Activated B cell treated with CpG ODN at 0.5 μM for 24 hours (primary cell): ENCODE measurements around the gene CDH1. TPM values are rescaled to one million over a fixed set of nuclear protein-coding genes. Genes with fewer than 3 reads are reported as not detected.

ENCODE experiments used
- ATAC-seq: fragments of 200-7000 bp; cut with Tn5 transposase; one replicate; pipeline ENCODE4 v1.10.0; 2021; ENCODE audit warnings: low read depth, mild to moderate bottlenecking, moderate library complexity
- CTCF ChIA-PET: fragments of 350-600 bp; sonication (Branson Sonifier 250); formaldehyde crosslinking; loops from one replicate; lab custom pipeline; 2021; ENCODE audit warnings: antibody characterized with exemption; lab: Charles Lee
- POLR2A ChIA-PET: fragments of 350-600 bp; sonication (Branson Sonifier 250); formaldehyde crosslinking; loops from one replicate; lab custom pipeline; 2021; ENCODE audit warnings: antibody characterized with exemption; lab: Charles Lee
- DNase-seq: peaks from one replicate; pipeline ENCODE4 v3.0.0; 2022
- H3K27ac Mint-ChIP-seq: one replicate; pipeline ENCODE4 v1.8.0; 2020; ENCODE audit warnings: mixed read lengths
- H3K27me3 Mint-ChIP-seq: one replicate; pipeline ENCODE4 v1.8.0; 2021; ENCODE audit warnings: mixed read lengths
- H3K36me3 Mint-ChIP-seq: one replicate; pipeline ENCODE4 v1.8.0; 2021; ENCODE audit warnings: low read depth, mixed read lengths
- H3K4me1 Mint-ChIP-seq: one replicate; pipeline ENCODE4 v1.8.0; 2021; ENCODE audit warnings: mixed read lengths
- H3K4me3 Mint-ChIP-seq: one replicate; pipeline ENCODE4 v1.8.0; 2020; ENCODE audit warnings: mild to moderate bottlenecking, mixed read lengths
- H3K9me3 Mint-ChIP-seq: one replicate; pipeline ENCODE4 v1.8.0; 2020; ENCODE audit warnings: mixed read lengths
- intact Hi-C: fragments of 100-400 bp; cut with micrococcal nuclease; formaldehyde crosslinking; loops from one replicate; pipeline ENCODE4 v1.15.1; 2024
- total RNA-seq: library from RNA; stranded (reverse); gene quantifications from 2 replicates; pipeline ENCODE4 v1.2.3, GENCODE V29; 2022
- TF ChIP-seq, protein P1 (sequence below): fragments of 200-600 bp; IDR thresholded peaks from one replicate; pipeline ENCODE4 v1.8.0; 2022; ENCODE audit warnings: antibody characterized with exemption, mild to moderate bottlenecking

Gene CDH1
- total RNA-seq, 1 donor from 2014 or later = 8.2 TPM

DNA sequence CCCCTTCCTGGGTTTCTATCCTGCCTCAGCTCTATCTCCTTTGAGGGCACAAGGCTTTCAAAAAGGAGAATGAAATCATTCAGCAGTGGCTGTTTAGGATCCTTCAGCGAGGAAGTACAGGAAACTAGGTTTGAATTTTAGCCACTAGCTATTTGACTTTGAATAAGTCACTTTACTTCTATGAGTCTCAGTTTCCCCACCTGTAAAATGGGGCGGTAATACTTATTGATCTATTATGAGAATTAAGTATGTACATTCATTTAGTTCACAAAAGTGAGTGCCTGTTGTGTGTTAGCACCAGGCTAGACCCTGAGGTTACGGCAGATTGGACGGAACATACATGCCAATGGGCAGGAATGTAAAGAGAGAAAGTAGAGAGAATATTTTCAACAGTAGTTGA, 6.6 kb downstream of the CDH1 start:
- Mint-ChIP-seq H3K27ac (no peak overlapping the region), H3K4me3 (no peak overlapping the region), H3K4me1 (peaks cover 22% of the 10 kb centered on the region), H3K9me3 (no peaks in the 10 kb centered on the region), H3K36me3 (no peaks in the 10 kb centered on the region), H3K27me3 (no peaks in the 10 kb centered on the region)
- TF ChIP-seq, protein P1, sequence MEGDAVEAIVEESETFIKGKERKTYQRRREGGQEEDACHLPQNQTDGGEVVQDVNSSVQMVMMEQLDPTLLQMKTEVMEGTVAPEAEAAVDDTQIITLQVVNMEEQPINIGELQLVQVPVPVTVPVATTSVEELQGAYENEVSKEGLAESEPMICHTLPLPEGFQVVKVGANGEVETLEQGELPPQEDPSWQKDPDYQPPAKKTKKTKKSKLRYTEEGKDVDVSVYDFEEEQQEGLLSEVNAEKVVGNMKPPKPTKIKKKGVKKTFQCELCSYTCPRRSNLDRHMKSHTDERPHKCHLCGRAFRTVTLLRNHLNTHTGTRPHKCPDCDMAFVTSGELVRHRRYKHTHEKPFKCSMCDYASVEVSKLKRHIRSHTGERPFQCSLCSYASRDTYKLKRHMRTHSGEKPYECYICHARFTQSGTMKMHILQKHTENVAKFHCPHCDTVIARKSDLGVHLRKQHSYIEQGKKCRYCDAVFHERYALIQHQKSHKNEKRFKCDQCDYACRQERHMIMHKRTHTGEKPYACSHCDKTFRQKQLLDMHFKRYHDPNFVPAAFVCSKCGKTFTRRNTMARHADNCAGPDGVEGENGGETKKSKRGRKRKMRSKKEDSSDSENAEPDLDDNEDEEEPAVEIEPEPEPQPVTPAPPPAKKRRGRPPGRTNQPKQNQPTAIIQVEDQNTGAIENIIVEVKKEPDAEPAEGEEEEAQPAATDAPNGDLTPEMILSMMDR = no peak
- ATAC-seq (no peak), DNase-seq (no peak)
- ChIA-PET CTCF (no interaction called here), POLR2A (interaction anchor here (0.6 kb wide), 2 partner anchors 16 to 27 kb away, joined by 3 to 4 read pairs; no protein-coding TSS in a partner anchor)
- intact Hi-C loops = no loop called here

DNA sequence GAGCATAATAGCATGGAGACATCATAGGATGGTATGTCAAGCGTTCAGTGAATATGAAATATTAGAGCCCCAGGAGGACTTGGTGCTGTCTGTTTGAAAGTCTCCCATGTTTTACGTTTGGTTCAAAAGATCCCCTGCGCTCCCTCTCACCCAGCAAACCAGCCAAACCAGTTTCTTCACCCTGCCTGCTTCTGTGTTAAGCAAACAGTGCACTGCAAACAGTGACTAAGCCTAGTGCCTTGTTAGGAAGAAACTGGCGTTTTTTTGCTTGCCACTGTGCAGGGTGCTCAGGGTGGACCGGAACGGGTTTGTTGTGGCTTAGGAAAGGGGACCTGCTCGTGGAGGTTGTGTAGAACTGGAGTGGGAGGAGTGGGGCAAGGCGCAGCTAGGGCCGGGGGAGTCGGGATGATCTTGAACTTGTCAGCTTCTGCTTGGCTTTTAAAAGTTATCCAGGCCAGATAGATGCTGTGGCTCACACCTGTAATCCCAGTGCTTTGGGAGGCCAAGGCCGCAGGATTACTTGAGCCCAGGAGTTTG, 7.7 kb downstream of the CDH1 start:
- ATAC-seq (no peak), DNase-seq (no peak)
- Mint-ChIP-seq H3K36me3 (no peaks in the 10 kb centered on the region), H3K27ac (no peak overlapping the region), H3K4me1 (peaks cover 21% of the 10 kb centered on the region), H3K4me3 (no peak overlapping the region), H3K9me3 (no peaks in the 10 kb centered on the region), H3K27me3 (no peaks in the 10 kb centered on the region)
- ChIA-PET CTCF (no interaction called here), POLR2A (no interaction called here)
- TF ChIP-seq, protein P1 = no peak
- intact Hi-C loops = no loop called here

DNA sequence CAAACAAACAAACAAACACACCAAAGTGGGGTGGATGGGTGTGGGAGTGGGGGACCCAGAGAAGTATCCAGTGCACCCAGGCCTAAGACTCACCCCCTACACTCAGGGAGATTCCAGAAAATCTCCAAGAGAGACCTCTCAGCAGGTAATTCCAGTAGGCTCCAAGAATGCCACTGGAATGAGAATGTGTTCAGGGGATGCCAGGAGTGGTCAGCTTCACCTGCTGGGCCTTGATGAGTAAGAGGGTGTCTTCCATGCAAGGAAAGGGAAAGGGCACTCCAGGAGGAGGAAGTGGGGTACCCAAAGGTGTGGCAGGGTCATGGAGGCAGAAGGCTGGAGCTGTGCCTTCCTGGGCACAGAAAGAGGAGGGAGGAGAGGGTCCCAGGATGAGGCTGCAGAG, 9.9 kb downstream of the CDH1 start:
- ATAC-seq (no peak), DNase-seq (no peak)
- intact Hi-C loops = no loop called here
- Mint-ChIP-seq H3K4me3 (no peak overlapping the region), H3K9me3 (no peaks in the 10 kb centered on the region), H3K27ac (no peak overlapping the region), H3K36me3 (no peaks in the 10 kb centered on the region), H3K4me1 (peaks cover 3% of the 10 kb centered on the region), H3K27me3 (peaks cover 4% of the 10 kb centered on the region)
- CTCF ChIA-PET = no interaction called here
- TF ChIP-seq, protein P1 = no peak
- POLR2A ChIA-PET = interaction anchor here (0.5 kb wide), 1 partner anchor 1797 kb away, joined by 3 read pairs; no protein-coding TSS in a partner anchor

DNA sequence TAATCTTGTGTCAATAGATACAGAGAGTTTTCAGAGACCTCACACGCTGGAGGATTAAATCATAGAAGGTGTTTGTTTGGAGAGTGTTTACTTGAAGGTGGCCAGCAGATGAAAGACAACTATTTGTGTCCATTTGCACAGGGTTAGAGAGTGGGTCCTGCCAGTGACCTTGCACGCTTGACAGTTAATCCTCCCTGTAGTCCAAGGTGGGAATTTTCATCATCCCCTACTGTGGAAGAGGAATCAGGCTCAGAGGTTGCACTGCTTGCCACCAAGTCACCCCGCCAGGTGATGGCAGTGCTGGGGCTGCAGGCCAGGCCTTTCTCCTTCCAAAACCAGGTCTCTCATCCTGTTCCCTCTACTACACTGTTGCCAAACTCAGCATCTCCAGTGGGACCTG, 12.3 kb downstream of the CDH1 start:
- TF ChIP-seq, protein P1 = no peak
- Mint-ChIP-seq H3K4me1 (peaks cover 7% of the 10 kb centered on the region), H3K27ac (no peak overlapping the region), H3K27me3 (peaks cover 4% of the 10 kb centered on the region), H3K9me3 (no peaks in the 10 kb centered on the region), H3K36me3 (no peaks in the 10 kb centered on the region), H3K4me3 (no peak overlapping the region)
- intact Hi-C loops = no loop called here
- CTCF ChIA-PET = no interaction called here
- POLR2A ChIA-PET = no interaction called here
- DNase-seq = no peak
- ATAC-seq = no peak

DNA sequence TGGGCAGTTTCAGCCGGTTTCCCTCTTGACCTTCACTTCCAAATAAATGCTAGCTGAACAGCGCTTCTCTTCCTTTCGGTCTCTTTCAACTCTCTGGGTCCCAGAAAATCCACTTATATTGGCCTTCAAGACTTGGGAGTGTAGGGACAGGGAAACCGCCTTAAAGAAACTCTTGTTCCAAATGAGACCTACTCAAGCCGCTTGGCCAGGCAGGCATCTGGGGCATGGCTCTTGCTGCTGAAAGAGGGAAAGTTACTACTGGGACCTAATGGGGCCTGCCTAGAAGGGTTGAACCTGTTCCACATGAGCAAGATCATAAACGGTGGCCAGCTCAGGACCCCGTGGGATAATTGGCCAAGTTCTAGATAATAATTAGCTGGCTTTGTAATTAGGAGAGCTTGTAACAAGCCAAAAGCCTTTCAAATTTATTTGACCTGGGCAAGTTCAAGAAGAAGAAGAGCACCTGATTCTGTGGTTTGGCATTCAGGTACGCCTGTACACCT, 13.2 kb downstream of the CDH1 start:
- H3K9me3 Mint-ChIP-seq = no peaks in the 10 kb centered on the region
- no peak overlapping the region for H3K4me3 Mint-ChIP-seq
- ATAC-seq = no peak
- peaks cover 4% of the 10 kb centered on the region for H3K27me3 Mint-ChIP-seq
- H3K27ac Mint-ChIP-seq = no peak overlapping the region
- POLR2A ChIA-PET = interaction anchor here (0.7 kb wide), 1 partner anchor 665 kb away, joined by 7 read pairs; no protein-coding TSS in a partner anchor
- TF ChIP-seq, protein P1 = no peak
- CTCF ChIA-PET = interaction anchor here (0.9 kb wide), 1 partner anchor 50 kb away, joined by 3 read pairs; no protein-coding TSS in a partner anchor
- H3K36me3 Mint-ChIP-seq = no peaks in the 10 kb centered on the region
- intact Hi-C loops = no loop called here
- H3K4me1 Mint-ChIP-seq = peaks cover 12% of the 10 kb centered on the region
- DNase-seq = no peak
